ENCODE measurements around the gene SAYSD1.
"Not testable (repeated sequence)": the region's sequence is repeated elsewhere in the genome, so short reads cannot be mapped to it uniquely, and the experiment has no call there.

Gene SAYSD1

GRCh38 chr6:39114704-39115599, at the start of gene SAYSD1:
TSS of gene SAYSD1 (minus strand) at chr6:39115186. CDS start at chr6:39115089, 97 bp downstream.
- DNase-seq (ENCODE audit: low read depth), result peak; percentile 74

GRCh38 chr6:39157511-39157910, 42.5 kb upstream of the SAYSD1 start:
- DNase-seq (ENCODE audit: low read depth), result no peak

GRCh38 chr6:39156801-39157200, 41.8 kb upstream of the SAYSD1 start:
- DNase-seq (ENCODE audit: low read depth), result no peak

GRCh38 chr6:39154705-39155104, 39.7 kb upstream of the SAYSD1 start:
- no peak for DNase-seq (ENCODE audit: low read depth)

GRCh38 chr6:39153766-39154397, 38.9 kb upstream of the SAYSD1 start:
- no peak for DNase-seq (ENCODE audit: low read depth)

- no peak for DNase-seq (ENCODE audit: low read depth)
Observed at GRCh38 chr6:39152262-39152661, 37.3 kb upstream of the SAYSD1 start.

GRCh38 chr6:39151211-39151610, 36.2 kb upstream of the SAYSD1 start:
- DNase-seq (ENCODE audit: low read depth), result no peak

- DNase-seq (ENCODE audit: low read depth), result no peak
Observed at GRCh38 chr6:39144481-39145173, 29.6 kb upstream of the SAYSD1 start.

GRCh38 chr6:39143238-39143930, 28.4 kb upstream of the SAYSD1 start:
- DNase-seq (ENCODE audit: low read depth), result no peak

GRCh38 chr6:39140556-39141167, 25.7 kb upstream of the SAYSD1 start:
- DNase-seq (ENCODE audit: low read depth), result no peak

- peak; percentile 7 for DNase-seq (ENCODE audit: low read depth)
Observed at GRCh38 chr6:39137245-39137644, 22.3 kb upstream of the SAYSD1 start.

GRCh38 chr6:39136207-39136606, 21.2 kb upstream of the SAYSD1 start:
- DNase-seq (ENCODE audit: low read depth), result not testable (repeated sequence)

- DNase-seq (ENCODE audit: low read depth), result not testable (repeated sequence)
Observed at GRCh38 chr6:39134761-39135160, 19.8 kb upstream of the SAYSD1 start.

- no peak for DNase-seq (ENCODE audit: low read depth)
Observed at GRCh38 chr6:39130691-39131090, 15.7 kb upstream of the SAYSD1 start.

- DNase-seq (ENCODE audit: low read depth), result no peak
Observed at GRCh38 chr6:39128832-39129231, 13.8 kb upstream of the SAYSD1 start.

GRCh38 chr6:39128106-39128505, 13.1 kb upstream of the SAYSD1 start:
- no peak for DNase-seq (ENCODE audit: low read depth)

- DNase-seq (ENCODE audit: low read depth), result no peak
Observed at GRCh38 chr6:39124114-39124513, 9.1 kb upstream of the SAYSD1 start.

GRCh38 chr6:39118921-39119320, 3.9 kb upstream of the SAYSD1 start:
- DNase-seq (ENCODE audit: low read depth), result no peak

GRCh38 chr6:39114388-39114703, 640 bp downstream of the SAYSD1 start:
- DNase-seq (ENCODE audit: low read depth), result no peak

GRCh38 chr6:39113788-39114187, 1.2 kb downstream of the SAYSD1 start:
- DNase-seq (ENCODE audit: low read depth), result no peak

- no peak for DNase-seq (ENCODE audit: low read depth)
Observed at GRCh38 chr6:39111280-39111679, 3.7 kb downstream of the SAYSD1 start.
